Measurements from ENCODE around the gene AGRP. TPM values are rescaled to one million over a fixed set of nuclear protein-coding genes. Genes with fewer than 3 reads are reported as not detected.

The AGRP gene
- total and polyA plus RNA-seq, 3 donors from 2014 or later: 1.2 to 1.7 TPM; not detected in 1

DNA sequence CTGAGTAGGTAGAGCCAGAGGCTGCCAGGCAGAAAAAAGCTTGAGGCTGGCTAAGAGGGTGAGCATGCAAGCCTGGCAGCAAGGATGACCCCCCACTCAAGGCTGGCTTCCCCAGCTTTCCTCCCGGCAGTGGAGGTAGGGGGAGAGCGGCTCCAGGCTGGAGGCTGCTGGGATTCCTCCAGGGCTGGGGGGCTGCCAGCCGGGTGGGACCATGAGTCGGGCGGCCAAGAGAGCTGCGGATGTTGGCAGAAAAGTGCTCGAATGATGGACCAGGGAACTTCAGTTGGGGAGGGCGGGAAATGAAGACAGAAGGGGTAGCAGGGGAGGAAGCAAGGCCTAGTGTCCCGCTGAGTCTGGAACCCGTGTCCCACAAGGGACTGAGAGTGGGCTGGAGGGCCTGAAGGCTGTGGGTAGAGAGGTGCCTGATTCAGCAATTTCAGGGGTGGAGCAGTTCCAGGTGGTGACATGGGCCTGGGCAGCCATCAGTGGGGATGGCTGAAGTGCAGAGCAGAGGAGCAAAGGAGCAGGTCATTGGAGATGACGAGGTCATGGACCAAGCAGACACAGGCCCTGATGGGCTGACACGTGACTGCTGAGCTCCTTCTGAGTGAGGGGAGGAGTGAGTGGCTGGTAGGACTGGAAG, 32.2 kb downstream of the AGRP start:
- Histone ChIP-seq H3K4me3 (no peak overlapping the region), H3K4me1 (peaks cover 57% of the 10 kb centered on the region), H3K9me3 (no peaks in the 10 kb centered on the region), H3K27ac (no peak overlapping the region), H3K36me3 (ENCODE audit: low read depth, missing control alignments) (no peaks in the 10 kb centered on the region), H3K27me3 (no peaks in the 10 kb centered on the region)
- DNase-seq: no peak
- TF ChIP-seq, protein P1, sequence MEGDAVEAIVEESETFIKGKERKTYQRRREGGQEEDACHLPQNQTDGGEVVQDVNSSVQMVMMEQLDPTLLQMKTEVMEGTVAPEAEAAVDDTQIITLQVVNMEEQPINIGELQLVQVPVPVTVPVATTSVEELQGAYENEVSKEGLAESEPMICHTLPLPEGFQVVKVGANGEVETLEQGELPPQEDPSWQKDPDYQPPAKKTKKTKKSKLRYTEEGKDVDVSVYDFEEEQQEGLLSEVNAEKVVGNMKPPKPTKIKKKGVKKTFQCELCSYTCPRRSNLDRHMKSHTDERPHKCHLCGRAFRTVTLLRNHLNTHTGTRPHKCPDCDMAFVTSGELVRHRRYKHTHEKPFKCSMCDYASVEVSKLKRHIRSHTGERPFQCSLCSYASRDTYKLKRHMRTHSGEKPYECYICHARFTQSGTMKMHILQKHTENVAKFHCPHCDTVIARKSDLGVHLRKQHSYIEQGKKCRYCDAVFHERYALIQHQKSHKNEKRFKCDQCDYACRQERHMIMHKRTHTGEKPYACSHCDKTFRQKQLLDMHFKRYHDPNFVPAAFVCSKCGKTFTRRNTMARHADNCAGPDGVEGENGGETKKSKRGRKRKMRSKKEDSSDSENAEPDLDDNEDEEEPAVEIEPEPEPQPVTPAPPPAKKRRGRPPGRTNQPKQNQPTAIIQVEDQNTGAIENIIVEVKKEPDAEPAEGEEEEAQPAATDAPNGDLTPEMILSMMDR (IDR thresholded peaks at IDR 0.05): no peak
- no peak for TF ChIP-seq POLR2A (IDR thresholded peaks at IDR 0.05)
- intact Hi-C loops (cut with DNase I; ENCODE audit: low total_unique reads): no loop called here
- 63 to 76% methylated on average over 7 to 12 of the region's 12 CpGs for WGBS, 2 donors

DNA sequence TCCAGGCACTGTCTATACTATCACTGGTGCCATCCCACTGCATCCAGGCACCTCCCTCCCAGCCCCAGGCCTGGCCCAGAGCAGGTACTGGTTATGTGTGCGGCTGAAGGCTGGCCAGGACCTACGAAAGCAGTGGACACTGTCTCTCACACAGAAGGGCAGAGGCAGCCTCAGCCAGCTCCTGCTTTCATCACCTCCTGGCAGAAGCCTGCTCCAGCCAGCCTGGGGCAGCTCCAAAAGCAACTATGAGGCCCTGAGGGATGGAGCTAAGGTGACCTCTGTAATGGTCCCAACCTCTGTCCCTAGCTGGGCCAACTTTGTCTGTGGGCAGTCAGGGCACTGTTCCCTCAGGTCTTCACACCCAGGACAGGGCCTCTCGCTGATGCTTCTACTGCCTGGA, 33.6 kb downstream of the AGRP start:
- no peak for DNase-seq
- TF ChIP-seq, protein P1 (IDR thresholded peaks at IDR 0.05): no peak
- TF ChIP-seq POLR2A (IDR thresholded peaks at IDR 0.05): no peak
- Histone ChIP-seq H3K4me3 (no peak overlapping the region), H3K4me1 (peaks cover 71% of the 10 kb centered on the region), H3K27ac (no peak overlapping the region), H3K27me3 (no peaks in the 10 kb centered on the region), H3K9me3 (no peaks in the 10 kb centered on the region), H3K36me3 (ENCODE audit: low read depth, missing control alignments) (no peaks in the 10 kb centered on the region)
- 57 to 80% methylated on average over 2 to 3 of the region's 3 CpGs for WGBS, 2 donors
- intact Hi-C loops (cut with DNase I; ENCODE audit: low total_unique reads): no loop called here

DNA sequence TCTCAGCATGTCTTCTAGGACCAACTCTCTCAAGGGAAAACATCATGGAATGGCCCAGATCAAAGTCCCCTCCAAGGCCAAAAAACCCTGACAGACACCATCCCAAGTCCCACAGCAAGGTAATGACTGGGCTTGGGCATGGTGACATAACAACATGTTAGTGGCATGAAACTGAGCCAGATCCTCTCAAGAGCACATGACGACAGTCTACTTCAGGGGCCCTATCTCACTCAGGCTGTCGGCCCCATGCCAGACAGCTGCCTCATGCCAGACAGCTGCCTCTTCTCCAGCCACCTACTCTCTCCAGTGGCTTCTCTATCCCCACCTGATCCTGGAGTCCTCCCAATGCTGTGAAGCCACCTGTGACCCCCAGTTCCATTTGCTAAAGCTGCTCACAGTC, 34.0 kb downstream of the AGRP start:
- intact Hi-C loops (cut with DNase I; ENCODE audit: low total_unique reads): no loop called here
- no peak for DNase-seq
- no peaks in the 10 kb centered on the region for H3K36me3 ChIP-seq (ENCODE audit: low read depth, missing control alignments)
- 42 to 71% methylated on average over 2 of the region's 2 CpGs for WGBS, 2 donors
- no peak overlapping the region for H3K4me3 ChIP-seq
- peaks cover 73% of the 10 kb centered on the region for H3K4me1 ChIP-seq
- TF ChIP-seq POLR2A (IDR thresholded peaks at IDR 0.05): no peak
- TF ChIP-seq, protein P1 (IDR thresholded peaks at IDR 0.05): no peak
- H3K27me3 ChIP-seq: no peaks in the 10 kb centered on the region
- H3K9me3 ChIP-seq: no peaks in the 10 kb centered on the region
- H3K27ac ChIP-seq: no peak overlapping the region

DNA sequence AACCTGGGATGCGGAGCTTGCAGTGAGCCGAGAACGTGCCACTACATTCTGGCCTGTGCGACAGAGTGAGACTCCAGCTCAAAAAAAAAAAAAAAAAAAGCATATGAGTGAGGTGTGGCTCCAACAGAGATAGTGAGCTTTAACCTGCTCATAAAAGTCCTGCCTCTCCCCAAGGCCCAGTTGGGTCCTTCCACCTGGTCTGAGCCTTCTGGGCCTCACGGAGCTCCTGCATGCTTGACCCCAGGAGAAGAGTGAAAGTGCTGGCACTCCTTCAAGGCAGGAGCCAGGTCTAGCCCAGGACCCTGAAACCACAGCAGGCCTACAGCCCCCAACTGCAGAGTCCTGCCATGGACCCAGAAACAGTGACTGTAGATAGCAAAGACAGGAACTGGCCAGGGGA, 34.8 kb downstream of the AGRP start:
- no peaks in the 10 kb centered on the region for H3K36me3 ChIP-seq (ENCODE audit: low read depth, missing control alignments)
- H3K27ac ChIP-seq: no peak overlapping the region
- no peak for DNase-seq
- H3K4me1 ChIP-seq: peaks cover 73% of the 10 kb centered on the region
- H3K4me3 ChIP-seq: no peak overlapping the region
- TF ChIP-seq, protein P1 (IDR thresholded peaks at IDR 0.05): no peak
- TF ChIP-seq POLR2A (IDR thresholded peaks at IDR 0.05): no peak
- no peaks in the 10 kb centered on the region for H3K27me3 ChIP-seq
- WGBS, 2 donors: 97 to 100% methylated on average over 5 of the region's 5 CpGs
- H3K9me3 ChIP-seq: no peaks in the 10 kb centered on the region
- intact Hi-C loops (cut with DNase I; ENCODE audit: low total_unique reads): no loop called here

DNA sequence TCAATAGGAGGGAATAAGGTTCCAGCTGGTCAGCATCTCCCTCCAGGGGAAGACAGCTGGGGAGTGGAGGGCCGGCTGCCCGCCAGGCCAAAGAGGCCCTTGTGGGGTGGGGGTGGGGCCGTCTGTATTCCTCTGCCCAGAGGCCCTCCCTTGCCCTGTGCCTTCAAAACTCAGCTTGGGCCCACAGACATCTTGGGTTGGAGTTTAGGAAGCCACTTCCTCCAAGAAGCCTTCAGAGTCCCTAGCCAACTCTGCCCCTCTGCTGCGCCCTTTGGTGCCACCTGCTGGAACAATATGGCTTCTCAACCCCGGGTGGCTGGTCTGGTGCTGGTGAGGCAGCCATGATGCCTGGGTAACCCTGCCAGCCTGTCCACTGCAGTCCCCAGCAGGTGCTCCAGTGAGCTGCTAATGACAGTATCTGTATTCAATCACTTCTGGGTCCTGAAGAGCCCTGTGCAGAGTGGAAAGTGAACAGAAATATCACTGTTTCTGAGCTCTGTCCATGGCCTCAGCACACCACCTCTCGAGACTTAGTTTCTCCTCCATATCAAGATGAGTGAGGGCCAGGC, 35.8 kb downstream of the AGRP start:
- Histone ChIP-seq H3K27ac (peak overlapping the region in 1 of 2 donors; percentile 35), H3K27me3 (no peaks in the 10 kb centered on the region), H3K36me3 (ENCODE audit: low read depth, missing control alignments) (no peaks in the 10 kb centered on the region), H3K4me3 (no peak overlapping the region), H3K9me3 (no peaks in the 10 kb centered on the region), H3K4me1 (peaks cover 80% of the 10 kb centered on the region)
- no peak for TF ChIP-seq POLR2A (IDR thresholded peaks at IDR 0.05)
- TF ChIP-seq, protein P1 (IDR thresholded peaks at IDR 0.05): peak in 1 of 3 experiments; percentile 17
- no peak for DNase-seq
- 32 to 82% methylated on average over 2 to 6 of the region's 6 CpGs for WGBS, 2 donors
- intact Hi-C loops (cut with DNase I; ENCODE audit: low total_unique reads): no loop called here
